GM23338 (cell line): ENCODE measurements around the gene CELA2A. TPM values are rescaled to one million over a fixed set of nuclear protein-coding genes. Genes with fewer than 3 reads are reported as not detected.

Experiments used
- ATAC-seq: fragments of 200-7000 bp; cut with Tn5 transposase; 3 replicates; pipeline ENCODE4 v1.9.1; 2020
- DNase-seq: peaks from one replicate; pipeline ENCODE4 v3.0.0-alpha.2; 2015; ENCODE audit warnings: low spot score
- H2AFZ ChIP-seq: fragments of 200-600 bp; sonication (generic); 2 replicates; pipeline ENCODE4 v1.8.0; 2016; ENCODE audit warnings: antibody characterized with exemption, mild to moderate bottlenecking, moderate library complexity
- H3F3A ChIP-seq: fragments of 200-600 bp; sonication (generic); replicated peaks from 2 replicates; pipeline ENCODE4 v1.8.0; 2017; ENCODE audit warnings: antibody characterized with exemption, mixed run types, low read depth
- H3K27ac ChIP-seq: fragments of 200-600 bp; sonication (generic); 2 replicates; pipeline ENCODE4 v1.6.1; 2016; ENCODE audit warnings: low read depth
- H3K27me3 ChIP-seq: fragments of 200-600 bp; sonication (generic); 2 replicates; pipeline ENCODE4 v1.8.0; 2016; ENCODE audit warnings: mild to moderate bottlenecking, mixed run types, moderate library complexity; ENCODE audit not compliant: insufficient read depth
- H3K36me3 ChIP-seq: fragments of 200-600 bp; sonication (generic); 2 replicates; pipeline ENCODE4 v1.8.0; 2016; ENCODE audit warnings: mild to moderate bottlenecking; ENCODE audit not compliant: insufficient read depth
- H3K4me1 ChIP-seq: fragments of 200-600 bp; sonication (generic); 2 replicates; pipeline ENCODE4 v1.8.0; 2016; ENCODE audit warnings: mild to moderate bottlenecking, moderate library complexity; ENCODE audit not compliant: insufficient read depth
- H3K4me2 ChIP-seq: fragments of 200-600 bp; sonication (generic); 2 replicates; pipeline ENCODE4 v1.7.1; 2017; ENCODE audit warnings: mixed run types
- H3K4me3 ChIP-seq: fragments of 200-600 bp; sonication (generic); 2 replicates; pipeline ENCODE4 v1.6.1; 2016; ENCODE audit warnings: mixed run types
- H3K79me2 ChIP-seq: fragments of 200-600 bp; sonication (generic); replicated peaks from 2 replicates; pipeline ENCODE4 v1.8.0; 2017; ENCODE audit warnings: mild to moderate bottlenecking; ENCODE audit not compliant: insufficient read depth
- H3K9me2 ChIP-seq: fragments of 200-600 bp; sonication (generic); 2 replicates; pipeline ENCODE4 v1.8.0; 2017; ENCODE audit not compliant: insufficient read depth
- H4K20me1 ChIP-seq: fragments of 200-600 bp; sonication (generic); replicated peaks from 2 replicates; pipeline ENCODE4 v1.8.0; 2017; ENCODE audit warnings: mild to moderate bottlenecking; ENCODE audit not compliant: insufficient read depth
- H3K27ac Mint-ChIP-seq: 2 replicates; pipeline ENCODE4 v1.8.0; 2020; ENCODE audit warnings: inconsistent platforms, mild to moderate bottlenecking, moderate library complexity, mixed read lengths
- H3K27me3 Mint-ChIP-seq: 3 replicates; pipeline ENCODE4 v1.8.0; 2022; ENCODE audit warnings: low read depth, mild to moderate bottlenecking, moderate library complexity, mixed read lengths, inconsistent platforms; ENCODE audit not compliant: insufficient read depth, poor library complexity
- H3K36me3 Mint-ChIP-seq: 3 replicates; pipeline ENCODE4 v1.8.0; 2021; ENCODE audit warnings: low read depth, mild to moderate bottlenecking, inconsistent platforms, moderate library complexity, mixed read lengths
- H3K4me1 Mint-ChIP-seq: 3 replicates; pipeline ENCODE4 v1.8.0; 2020; ENCODE audit warnings: mild to moderate bottlenecking, inconsistent platforms, mixed read lengths
- H3K4me3 Mint-ChIP-seq: 3 replicates; pipeline ENCODE4 v1.8.0; 2021; ENCODE audit warnings: moderate library complexity, mild to moderate bottlenecking, inconsistent platforms, mixed read lengths
- H3K9me3 Mint-ChIP-seq: 3 replicates; pipeline ENCODE4 v1.8.0; 2020; ENCODE audit warnings: moderate library complexity, mild to moderate bottlenecking, inconsistent platforms, mixed read lengths
- CREB1 ChIP-seq: fragments of 250-450 bp; sonication (Bioruptor Pico); IDR thresholded peaks from 2 replicates; pipeline ENCODE4 v1.5.0; 2020; ENCODE audit warnings: low read depth, mild to moderate bottlenecking, moderate library complexity
- EZH2 ChIP-seq: fragments of 200-600 bp; sonication (generic); IDR thresholded peaks from one replicate; pipeline ENCODE4 v1.8.0; 2017; ENCODE audit warnings: antibody characterized with exemption, mild to moderate bottlenecking, low read depth; ENCODE audit not compliant: unreplicated experiment
- EZH2phosphoT487 ChIP-seq: fragments of 200-600 bp; sonication (generic); IDR thresholded peaks from one replicate; pipeline ENCODE4 v1.8.1; 2018; ENCODE audit warnings: antibody characterized with exemption; ENCODE audit not compliant: unreplicated experiment
- JUNB ChIP-seq: IDR thresholded peaks from one replicate; pipeline ENCODE4 v1.6.1; 2016; ENCODE audit warnings: antibody characterized with exemption; ENCODE audit not compliant: unreplicated experiment
- NANOG ChIP-seq: IDR thresholded peaks from 2 replicates; pipeline ENCODE4 v1.6.1; 2016; ENCODE audit warnings: antibody characterized with exemption, borderline replicate concordance
- POLR2AphosphoS5 ChIP-seq: IDR thresholded peaks from 2 replicates; pipeline ENCODE4 v1.6.1; 2016; ENCODE audit warnings: antibody characterized with exemption, low read depth
- STAT1 ChIP-seq: IDR thresholded peaks from one replicate; pipeline ENCODE4 v1.6.1; 2016; ENCODE audit warnings: antibody characterized with exemption; ENCODE audit not compliant: unreplicated experiment
- ZNF114 ChIP-seq: fragments of 250-450 bp; sonication (Bioruptor Pico); IDR thresholded peaks from 2 replicates; pipeline ENCODE4 v1.5.0; 2020; ENCODE audit warnings: mild to moderate bottlenecking, moderate library complexity
- ZNF331 ChIP-seq: fragments of 250-450 bp; sonication (Bioruptor Pico); IDR thresholded peaks from 2 replicates; pipeline ENCODE4 v1.5.0; 2020; ENCODE audit warnings: low read depth, mild to moderate bottlenecking, moderate library complexity
- ZNF462 ChIP-seq: fragments of 250-450 bp; sonication (Bioruptor Pico); IDR thresholded peaks from 2 replicates; pipeline ENCODE4 v1.5.0; 2020; ENCODE audit warnings: mild to moderate bottlenecking, moderate library complexity
- polyA plus RNA-seq: library from polyadenylated mRNA; unstranded; fragments of >200 nt; fragmentation: Nextera tagmentation; extraction: Ambion mirVana; gene quantifications from 2 replicates; pipeline ENCODE4 v1.2.1, GENCODE V29; 2016
- total RNA-seq: library from RNA; depleted of rRNA; stranded (reverse); fragments of >200 nt; shearing (Covaris generic); gene quantifications from 2 replicates; pipeline ENCODE4 v1.2.3, GENCODE V29; 2014
- TF ChIP-seq, protein P1 (sequence below): IDR thresholded peaks from one replicate; pipeline ENCODE4 v1.6.1; 2018; ENCODE audit warnings: antibody characterized with exemption; ENCODE audit not compliant: unreplicated experiment
- TF ChIP-seq, protein P2 (sequence below): IDR thresholded peaks from 2 replicates; pipeline ENCODE4 v1.6.1; 2016; ENCODE audit warnings: antibody characterized with exemption
- TF ChIP-seq, protein P3 (sequence below), 2 experiments: fragments of 200-600 bp in 1 of 2; sonication (generic) in 1 of 2; conservative IDR thresholded peaks; 2 replicates each; pipeline versions ENCODE4 v1.5.1 to v1.6.1; 2016 to 2017; ENCODE audit warnings: antibody characterized with exemption in 2 of 2, low read depth in 2 of 2, mild to moderate bottlenecking in 2 of 2, moderate library complexity in 1 of 2

CELA2A gene
- total and polyA plus RNA-seq, 2 experiments from 2014 or later, result not detected

DNA sequence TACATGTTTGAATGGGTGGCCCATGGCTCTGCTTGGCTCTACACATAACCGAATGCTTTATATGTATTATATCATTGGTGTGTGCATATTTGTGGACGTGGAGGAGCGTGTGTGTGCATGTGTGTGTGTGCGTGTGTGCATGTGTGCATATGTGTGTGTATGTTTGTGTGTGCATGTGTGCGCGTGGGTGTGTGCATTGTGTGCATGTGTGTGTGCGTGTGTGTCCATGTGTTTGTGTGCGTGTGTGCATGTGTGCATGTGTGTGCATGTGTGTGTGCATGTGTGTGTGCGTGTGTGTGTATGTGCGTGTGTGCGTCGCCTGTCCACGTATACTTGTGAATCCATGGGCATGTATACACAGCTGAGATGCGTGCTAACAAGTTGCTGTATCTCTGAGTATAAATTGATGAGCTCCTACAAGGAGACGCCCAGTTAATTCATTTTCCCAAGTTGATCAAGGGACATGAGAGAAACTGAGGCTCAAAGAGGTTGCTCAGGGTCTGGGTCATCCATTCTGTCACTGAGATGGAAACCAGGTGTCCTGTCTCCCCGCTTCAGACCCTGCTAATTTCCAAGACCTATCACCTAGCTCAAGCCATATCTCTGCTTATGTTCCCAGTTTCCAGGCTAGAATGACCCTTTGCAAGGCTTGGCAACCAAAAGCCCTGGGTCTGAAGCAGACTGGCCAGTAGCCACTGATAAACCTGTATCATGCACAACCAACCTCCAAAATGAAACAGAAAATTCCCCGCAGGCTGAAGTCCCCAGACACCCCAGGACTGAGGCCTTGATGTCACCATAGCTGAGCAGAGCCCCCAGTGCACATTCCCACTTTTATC, 21.1 kb upstream of the CELA2A start:
- TF ChIP-seq NANOG (no peak), CREB1 (no peak), ZNF114 (CRISPR knock-in tag) (no peak), ZNF462 (CRISPR knock-in tag) (no peak), EZH2 (no peak), EZH2phosphoT487 (no peak), ZNF331 (CRISPR knock-in tag) (no peak), JUNB (no peak), STAT1 (no peak), POLR2AphosphoS5 (no peak)
- TF ChIP-seq, protein P1, sequence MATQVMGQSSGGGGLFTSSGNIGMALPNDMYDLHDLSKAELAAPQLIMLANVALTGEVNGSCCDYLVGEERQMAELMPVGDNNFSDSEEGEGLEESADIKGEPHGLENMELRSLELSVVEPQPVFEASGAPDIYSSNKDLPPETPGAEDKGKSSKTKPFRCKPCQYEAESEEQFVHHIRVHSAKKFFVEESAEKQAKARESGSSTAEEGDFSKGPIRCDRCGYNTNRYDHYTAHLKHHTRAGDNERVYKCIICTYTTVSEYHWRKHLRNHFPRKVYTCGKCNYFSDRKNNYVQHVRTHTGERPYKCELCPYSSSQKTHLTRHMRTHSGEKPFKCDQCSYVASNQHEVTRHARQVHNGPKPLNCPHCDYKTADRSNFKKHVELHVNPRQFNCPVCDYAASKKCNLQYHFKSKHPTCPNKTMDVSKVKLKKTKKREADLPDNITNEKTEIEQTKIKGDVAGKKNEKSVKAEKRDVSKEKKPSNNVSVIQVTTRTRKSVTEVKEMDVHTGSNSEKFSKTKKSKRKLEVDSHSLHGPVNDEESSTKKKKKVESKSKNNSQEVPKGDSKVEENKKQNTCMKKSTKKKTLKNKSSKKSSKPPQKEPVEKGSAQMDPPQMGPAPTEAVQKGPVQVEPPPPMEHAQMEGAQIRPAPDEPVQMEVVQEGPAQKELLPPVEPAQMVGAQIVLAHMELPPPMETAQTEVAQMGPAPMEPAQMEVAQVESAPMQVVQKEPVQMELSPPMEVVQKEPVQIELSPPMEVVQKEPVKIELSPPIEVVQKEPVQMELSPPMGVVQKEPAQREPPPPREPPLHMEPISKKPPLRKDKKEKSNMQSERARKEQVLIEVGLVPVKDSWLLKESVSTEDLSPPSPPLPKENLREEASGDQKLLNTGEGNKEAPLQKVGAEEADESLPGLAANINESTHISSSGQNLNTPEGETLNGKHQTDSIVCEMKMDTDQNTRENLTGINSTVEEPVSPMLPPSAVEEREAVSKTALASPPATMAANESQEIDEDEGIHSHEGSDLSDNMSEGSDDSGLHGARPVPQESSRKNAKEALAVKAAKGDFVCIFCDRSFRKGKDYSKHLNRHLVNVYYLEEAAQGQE, result no peak
- TF ChIP-seq, protein P2, sequence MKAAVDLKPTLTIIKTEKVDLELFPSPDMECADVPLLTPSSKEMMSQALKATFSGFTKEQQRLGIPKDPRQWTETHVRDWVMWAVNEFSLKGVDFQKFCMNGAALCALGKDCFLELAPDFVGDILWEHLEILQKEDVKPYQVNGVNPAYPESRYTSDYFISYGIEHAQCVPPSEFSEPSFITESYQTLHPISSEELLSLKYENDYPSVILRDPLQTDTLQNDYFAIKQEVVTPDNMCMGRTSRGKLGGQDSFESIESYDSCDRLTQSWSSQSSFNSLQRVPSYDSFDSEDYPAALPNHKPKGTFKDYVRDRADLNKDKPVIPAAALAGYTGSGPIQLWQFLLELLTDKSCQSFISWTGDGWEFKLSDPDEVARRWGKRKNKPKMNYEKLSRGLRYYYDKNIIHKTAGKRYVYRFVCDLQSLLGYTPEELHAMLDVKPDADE, result no peak
- TF ChIP-seq, protein P3, sequence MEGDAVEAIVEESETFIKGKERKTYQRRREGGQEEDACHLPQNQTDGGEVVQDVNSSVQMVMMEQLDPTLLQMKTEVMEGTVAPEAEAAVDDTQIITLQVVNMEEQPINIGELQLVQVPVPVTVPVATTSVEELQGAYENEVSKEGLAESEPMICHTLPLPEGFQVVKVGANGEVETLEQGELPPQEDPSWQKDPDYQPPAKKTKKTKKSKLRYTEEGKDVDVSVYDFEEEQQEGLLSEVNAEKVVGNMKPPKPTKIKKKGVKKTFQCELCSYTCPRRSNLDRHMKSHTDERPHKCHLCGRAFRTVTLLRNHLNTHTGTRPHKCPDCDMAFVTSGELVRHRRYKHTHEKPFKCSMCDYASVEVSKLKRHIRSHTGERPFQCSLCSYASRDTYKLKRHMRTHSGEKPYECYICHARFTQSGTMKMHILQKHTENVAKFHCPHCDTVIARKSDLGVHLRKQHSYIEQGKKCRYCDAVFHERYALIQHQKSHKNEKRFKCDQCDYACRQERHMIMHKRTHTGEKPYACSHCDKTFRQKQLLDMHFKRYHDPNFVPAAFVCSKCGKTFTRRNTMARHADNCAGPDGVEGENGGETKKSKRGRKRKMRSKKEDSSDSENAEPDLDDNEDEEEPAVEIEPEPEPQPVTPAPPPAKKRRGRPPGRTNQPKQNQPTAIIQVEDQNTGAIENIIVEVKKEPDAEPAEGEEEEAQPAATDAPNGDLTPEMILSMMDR (conservative IDR thresholded peaks at IDR 0.05; ENCODE audit: low read depth in 2 of 2), result no peak
- H3K79me2 ChIP-seq, result no peaks in the 10 kb centered on the region
- no peak overlapping the region for H2AFZ ChIP-seq
- Mint-ChIP-seq H3K27ac (no peak overlapping the region), H3K9me3 (no peaks in the 10 kb centered on the region), H3K4me1 (peaks cover 4% of the 10 kb centered on the region; the same call in 2 of the 3 replicates), H3K4me3 (no peak overlapping the region), H3K36me3 (no peaks in the 10 kb centered on the region), H3K27me3 (peaks cover 5% of the 10 kb centered on the region)
- no peaks in the 10 kb centered on the region for H4K20me1 ChIP-seq
- no peaks in the 10 kb centered on the region for H3K4me1 ChIP-seq
- no peaks in the 10 kb centered on the region for H3K27me3 ChIP-seq
- ATAC-seq (no peak), DNase-seq (no peak)
- no peak overlapping the region for H3K4me3 ChIP-seq
- H3K27ac ChIP-seq, result no peak overlapping the region
- H3F3A ChIP-seq, result no peaks in the 10 kb centered on the region
- no peak overlapping the region for H3K4me2 ChIP-seq
- H3K9me2 ChIP-seq, result no peaks in the 10 kb centered on the region
- H3K36me3 ChIP-seq, result no peaks in the 10 kb centered on the region
